Putamen (tissue), 1 donor: ENCODE results near the gene TCEA2.
"Not testable (repeated sequence)": the region's sequence is repeated elsewhere in the genome, so short reads cannot be mapped to it uniquely, and the experiment has no call there.

Experiments used
- DNase-seq: peaks from one replicate; pipeline ENCODE4 v3.0.0-alpha.2; 2016; ENCODE audit warnings: low spot score

TCEA2 gene

DNA sequence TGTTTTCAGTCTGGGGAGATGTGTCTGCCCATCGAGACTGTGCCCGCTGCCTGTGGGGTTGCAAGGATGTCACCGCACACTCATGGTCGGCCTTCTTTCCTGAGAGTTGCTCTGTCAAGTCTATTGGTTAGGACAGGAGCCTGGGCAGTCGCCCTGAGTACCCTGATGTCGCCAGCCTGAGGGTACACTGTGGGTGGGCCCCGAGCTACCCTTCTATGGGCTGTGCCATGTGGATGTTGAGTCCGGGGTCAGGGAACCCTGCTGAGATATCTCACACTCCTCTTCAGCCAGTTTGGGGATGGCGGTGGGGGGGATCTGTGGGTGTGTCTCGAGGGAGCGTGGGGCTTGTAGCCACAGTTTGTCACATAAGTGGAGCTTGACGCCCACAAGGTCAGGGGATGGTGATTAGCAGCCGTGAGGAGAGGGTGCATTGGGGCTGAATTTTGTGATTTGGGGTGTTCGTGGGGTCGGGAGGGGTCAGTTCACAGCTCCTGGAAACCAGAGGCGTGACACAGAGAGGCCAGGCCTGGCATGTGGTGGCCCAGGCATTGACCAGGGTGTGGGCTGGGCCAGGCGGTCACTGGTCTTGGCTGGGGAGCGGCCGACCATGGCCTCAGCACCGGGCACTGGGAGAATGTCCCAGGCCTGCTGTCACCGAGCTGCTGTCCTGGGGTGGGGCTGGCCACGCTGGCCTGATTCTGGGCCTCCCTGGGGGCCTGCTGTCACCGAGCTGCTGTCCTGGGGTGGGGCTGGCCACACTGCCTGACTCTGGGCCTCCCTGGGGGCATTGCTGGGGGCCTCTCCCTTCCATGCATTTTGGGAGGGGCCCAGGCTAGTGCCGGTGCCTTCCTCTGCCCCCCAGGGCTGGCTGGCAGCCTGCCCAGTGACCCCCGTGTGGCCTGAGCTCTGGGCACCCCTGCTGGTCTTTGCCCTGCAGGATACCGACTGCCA is 46.0 kb downstream of the TCEA2 start:
- DNase-seq = no peak

GRCh38 chr20:64109831-64110391 is 46.9 kb downstream of the TCEA2 start:
- DNase-seq = no peak

- no peak for DNase-seq
These were observed 47.5 kb downstream of the TCEA2 start for GRCh38 chr20:64110411-64111068.

DNA sequence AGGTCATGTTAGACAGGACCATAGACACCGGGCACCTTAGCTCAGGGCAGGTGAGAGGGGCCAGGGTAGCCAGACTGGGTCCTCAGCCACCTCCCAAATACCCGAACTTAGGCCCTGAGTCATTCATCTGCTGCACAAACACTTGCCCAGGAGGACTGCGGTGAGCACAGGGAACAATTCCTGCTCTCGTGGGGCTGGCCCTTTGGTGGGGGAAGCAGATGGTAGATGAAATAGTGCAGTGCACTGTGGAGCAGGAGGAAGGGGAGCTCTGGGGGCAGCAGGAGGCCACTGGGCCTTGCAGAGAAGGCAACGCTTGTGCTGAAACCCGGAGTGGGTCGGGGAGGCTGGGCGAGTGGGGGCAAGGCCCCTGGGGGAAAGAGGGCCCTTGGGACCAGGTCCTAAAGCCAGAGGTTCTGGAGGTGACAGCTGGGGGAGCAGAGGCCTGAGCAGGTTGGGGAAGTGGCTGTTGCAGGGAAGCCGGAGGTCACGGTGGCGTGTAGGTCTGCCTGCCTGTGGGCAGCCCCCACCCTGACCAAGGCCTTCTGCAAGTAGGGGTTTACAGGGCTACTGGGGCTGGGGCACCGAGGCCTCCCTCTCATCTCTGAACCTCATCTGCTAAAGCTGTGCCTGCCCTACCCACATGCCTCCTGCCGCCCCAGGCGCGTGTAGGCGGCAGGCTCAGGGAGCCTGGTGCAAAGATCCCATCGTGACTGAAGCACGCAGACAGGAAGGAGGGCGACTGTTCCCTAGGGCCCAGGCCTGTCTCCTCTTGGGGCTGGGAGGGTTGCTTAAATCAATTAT is 49.0 kb downstream of the TCEA2 start:
- peak; percentile 65 for DNase-seq

DNA sequence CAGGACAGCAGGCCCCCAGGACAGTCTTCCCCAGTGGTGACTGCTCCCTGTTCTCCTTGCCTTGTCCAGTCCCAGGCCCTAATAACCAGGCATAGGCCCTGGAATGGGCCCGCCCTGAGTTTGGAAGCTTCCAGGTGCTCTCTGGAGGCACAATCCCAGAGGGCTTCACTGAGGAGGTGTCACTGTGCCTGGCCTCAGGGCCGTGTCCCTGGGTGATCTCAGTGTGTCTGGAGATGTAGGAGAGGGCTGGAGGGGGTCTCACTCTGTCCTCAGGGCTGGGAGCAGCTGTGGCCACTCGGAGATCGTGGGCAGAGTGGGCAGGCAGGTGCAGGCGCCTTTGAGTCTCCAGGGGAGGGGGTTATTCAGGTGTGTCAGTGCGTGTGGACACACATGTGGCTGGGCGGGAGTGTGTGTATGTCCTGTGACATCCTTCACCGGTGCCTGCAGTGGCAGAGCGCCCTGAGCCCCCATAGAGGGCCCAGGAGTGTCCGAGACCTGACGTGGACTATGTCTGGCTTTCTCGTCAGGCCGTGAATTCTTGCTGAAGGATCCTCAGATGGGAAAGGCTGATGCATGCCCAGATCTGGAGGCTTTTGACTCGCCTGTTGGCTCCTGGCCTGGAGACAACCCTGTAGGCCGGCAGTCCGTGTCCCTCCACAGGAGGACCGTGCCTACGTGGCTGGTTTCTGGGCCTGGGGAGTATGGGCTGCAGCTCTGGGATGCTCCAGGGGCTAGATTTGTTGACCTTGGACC is 49.9 kb downstream of the TCEA2 start:
- DNase-seq = no peak

DNA sequence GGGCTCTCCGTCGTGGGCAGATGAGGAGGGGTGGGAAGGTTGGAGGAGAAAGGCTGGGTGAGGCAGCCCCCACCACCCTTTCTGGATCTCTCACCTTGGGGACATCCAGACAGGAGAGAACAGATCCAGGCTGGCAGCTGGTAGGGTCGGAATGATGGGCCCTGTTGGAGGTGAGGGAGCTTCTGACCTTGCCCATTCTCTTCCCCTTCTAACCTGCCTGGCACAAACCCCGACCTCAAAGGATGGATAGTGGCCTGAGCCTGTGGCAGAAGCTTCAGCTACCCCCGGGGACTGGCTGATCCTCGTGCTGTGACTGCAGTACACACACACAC is 50.4 kb downstream of the TCEA2 start:
- DNase-seq = no peak

DNA sequence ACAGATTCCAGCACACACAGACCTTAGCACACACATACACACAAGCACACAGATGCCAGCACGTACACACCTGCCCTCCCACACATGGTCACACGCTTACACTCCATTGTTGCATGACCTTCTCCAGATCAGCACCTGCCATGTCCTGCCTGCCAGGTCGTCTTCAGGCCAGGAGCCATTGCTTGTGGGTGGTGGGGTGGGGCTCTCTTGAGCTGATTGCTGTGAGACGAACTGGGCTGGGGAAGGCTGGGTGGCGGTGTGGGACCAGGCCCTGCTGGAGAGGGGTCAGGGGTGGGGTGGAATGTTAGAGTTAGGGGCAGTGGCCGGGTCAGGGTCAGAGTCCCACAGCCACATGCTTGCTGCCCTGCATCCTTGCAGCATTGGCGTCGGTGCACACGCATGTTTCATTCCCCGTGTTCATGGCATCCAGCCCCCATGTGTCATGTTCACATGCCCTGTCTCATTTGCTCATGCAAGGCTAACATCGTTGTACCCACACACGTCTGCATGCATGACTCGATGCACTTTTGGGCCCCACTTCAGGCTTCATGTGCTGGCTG is 50.9 kb downstream of the TCEA2 start:
- no peak for DNase-seq

DNA sequence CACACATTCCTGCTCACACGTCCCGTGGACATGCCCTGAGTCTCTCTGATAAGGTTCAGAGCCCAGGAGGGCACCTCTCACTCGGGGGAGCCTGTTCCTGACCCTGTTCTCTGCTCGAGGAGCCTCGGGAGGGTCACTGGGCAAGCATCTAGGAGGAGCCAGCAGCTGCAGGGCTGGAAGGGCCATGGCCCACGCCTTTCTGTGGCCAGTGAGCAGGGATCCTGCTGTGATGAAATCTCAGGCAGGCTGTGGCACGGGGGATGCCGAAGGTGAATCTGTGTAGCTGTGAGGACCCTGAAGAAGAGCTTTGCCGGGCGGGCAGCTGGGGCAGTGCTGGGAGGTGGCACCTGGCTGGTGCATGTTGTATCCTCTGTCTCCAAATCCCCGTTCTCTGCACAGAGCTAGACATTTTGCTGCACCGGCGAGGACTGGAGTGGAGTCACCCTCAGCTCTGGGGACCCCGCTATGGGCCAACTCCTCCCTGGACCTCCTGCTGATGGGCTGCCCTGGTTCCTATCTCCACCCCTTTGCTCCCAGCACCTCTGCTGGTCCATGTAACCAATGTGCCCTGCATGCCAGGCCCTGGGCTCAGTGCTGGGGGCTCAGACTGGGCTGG is 51.5 kb downstream of the TCEA2 start:
- no peak for DNase-seq

DNA sequence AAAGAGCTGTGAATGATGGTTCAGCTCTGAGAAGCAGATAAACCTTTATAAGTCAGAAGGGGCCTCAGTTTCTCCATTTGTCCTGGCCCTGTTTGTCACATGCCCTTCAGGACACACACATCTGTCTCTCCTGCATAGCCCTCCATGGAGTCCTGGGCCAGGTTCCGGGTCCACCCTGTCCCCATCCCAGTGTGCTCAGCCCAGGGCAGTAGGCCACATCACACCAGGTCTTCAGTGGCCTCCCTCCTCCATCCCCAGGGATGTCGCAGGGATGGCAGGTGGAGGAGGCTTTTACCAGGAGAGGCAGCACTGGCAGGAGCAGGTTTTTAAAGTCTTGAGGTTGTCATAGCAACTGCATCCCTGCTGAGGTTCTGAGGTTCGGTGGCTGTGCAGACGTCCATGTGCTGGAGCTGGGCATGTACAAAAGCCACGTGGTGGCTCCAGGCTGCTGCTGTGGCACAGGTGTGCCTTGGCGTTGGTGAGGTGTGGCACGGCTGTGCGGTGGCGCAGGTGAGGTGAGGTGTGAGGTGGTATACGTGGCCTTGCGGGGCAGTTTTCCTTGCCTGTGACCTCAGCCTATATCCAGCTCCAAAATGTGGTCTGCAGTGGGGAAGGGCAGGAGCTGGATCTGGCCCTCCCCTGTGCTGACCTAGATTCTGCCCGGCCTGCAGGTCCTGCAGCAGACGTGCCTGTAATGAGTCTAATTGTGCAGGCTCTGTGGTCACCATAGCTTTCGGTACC is 52.3 kb downstream of the TCEA2 start:
- DNase-seq = peak; percentile 60

DNA sequence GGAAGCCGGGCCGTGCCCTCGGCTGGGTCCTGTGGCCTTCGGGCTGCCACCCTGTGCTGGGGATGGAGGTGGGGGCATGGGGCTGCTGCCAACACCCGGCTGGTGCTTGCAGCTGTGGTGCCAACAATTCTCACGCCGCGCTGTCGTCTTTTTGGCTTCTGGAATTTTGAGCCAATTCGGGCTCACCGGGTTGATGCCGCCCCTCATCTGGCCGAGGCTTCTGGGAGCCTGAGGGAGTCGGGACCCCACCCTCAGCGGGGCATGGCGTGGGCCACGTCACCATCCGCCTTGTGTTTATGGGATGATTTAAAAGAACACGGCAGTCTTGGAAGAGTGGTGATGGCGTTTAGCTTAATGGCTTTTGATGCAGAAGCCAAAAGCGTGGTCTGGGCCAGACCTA is 53.0 kb downstream of the TCEA2 start:
- no peak for DNase-seq

GRCh38 chr20:64116541-64117431 is 53.8 kb downstream of the TCEA2 start:
- DNase-seq = no peak

GRCh38 chr20:64117432-64117777 is 54.4 kb downstream of the TCEA2 start:
- DNase-seq = not testable (repeated sequence)

GRCh38 chr20:64119301-64119680 is 56.3 kb downstream of the TCEA2 start:
- no peak for DNase-seq

GRCh38 chr20:64119681-64120341 is 56.8 kb downstream of the TCEA2 start:
- DNase-seq = no peak

DNA sequence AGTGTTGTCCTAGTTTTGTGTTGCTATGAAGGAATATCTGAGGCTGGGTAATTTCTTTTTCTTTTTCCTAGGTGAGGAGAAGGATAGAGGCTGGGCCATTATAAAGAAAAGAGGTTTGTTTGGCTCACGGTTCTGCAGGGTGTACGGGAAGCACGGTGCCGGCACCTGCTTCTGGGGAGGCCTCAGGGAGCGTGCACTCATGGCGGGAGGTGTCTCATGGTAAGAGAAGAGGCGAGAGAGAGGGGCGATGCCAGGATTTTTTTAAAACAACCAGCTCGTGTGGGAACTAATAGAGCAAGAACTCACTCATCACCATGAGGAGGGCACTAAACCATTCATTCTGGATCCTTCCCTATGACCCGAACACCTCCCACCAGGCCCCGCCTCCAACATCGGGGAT is 58.6 kb downstream of the TCEA2 start:
- DNase-seq = no peak
